Neuronal stem cell (in vitro differentiated cells): ENCODE data around the gene NDUFA8.

Source experiments
- DNase-seq: peaks from one replicate; pipeline ENCODE4 v3.0.0-alpha.2; 2013; ENCODE audit warnings: low spot score
- H2AFZ ChIP-seq: one replicate; pipeline ENCODE4 v1.6.1; 2013; ENCODE audit warnings: mild to moderate bottlenecking, low read length, inconsistent platforms
- H2AK5ac ChIP-seq: 2 replicates; pipeline ENCODE4 v1.6.1; 2013; ENCODE audit warnings: low read depth, mild to moderate bottlenecking, inconsistent platforms, low read length, moderate library complexity, mixed read lengths
- H2BK120ac ChIP-seq: 2 replicates; pipeline ENCODE4 v1.6.1; 2013; ENCODE audit warnings: low read depth, mild to moderate bottlenecking, inconsistent platforms, low read length, moderate library complexity, mixed read lengths
- H2BK12ac ChIP-seq: one replicate; pipeline ENCODE4 v1.6.1; 2013; ENCODE audit warnings: low read length, inconsistent platforms
- H2BK15ac ChIP-seq: 2 replicates; pipeline ENCODE4 v1.6.1; 2013; ENCODE audit warnings: mild to moderate bottlenecking, low read length, inconsistent platforms, mixed read lengths
- H2BK5ac ChIP-seq: one replicate; pipeline ENCODE4 v1.6.1; 2013; ENCODE audit warnings: inconsistent platforms, mild to moderate bottlenecking, low read length, moderate library complexity
- H3K14ac ChIP-seq: one replicate; pipeline ENCODE4 v1.6.1; 2013; ENCODE audit warnings: low read length, inconsistent platforms
- H3K18ac ChIP-seq: 2 replicates; pipeline ENCODE4 v1.6.1; 2013; ENCODE audit warnings: low read length, inconsistent platforms
- H3K23ac ChIP-seq: 2 replicates; pipeline ENCODE4 v1.6.1; 2013; ENCODE audit warnings: low read depth, mild to moderate bottlenecking, mixed read lengths, low read length, inconsistent platforms; ENCODE audit not compliant: poor library complexity
- H3K27ac ChIP-seq: replicated peaks from 3 replicates; pipeline ENCODE4 v1.5.1; 2013; ENCODE audit warnings: low read length, inconsistent platforms
- H3K27me3 ChIP-seq, 3 experiments: 2 replicates each; pipeline ENCODE4 v1.6.1; 2013; ENCODE audit warnings: low read length in 3 of 3, mild to moderate bottlenecking in 2 of 3, inconsistent platforms in 1 of 3, low read depth in 1 of 3, mixed read lengths in 1 of 3, moderate library complexity in 1 of 3; ENCODE audit not compliant: control insufficient read depth in 3 of 3, insufficient read depth in 3 of 3
- H3K36me3 ChIP-seq, 2 donors: replicated peaks in 1 of 2; 2 replicates each; pipeline ENCODE4 v1.6.1; 2013; ENCODE audit warnings: low read length in 2 of 2; ENCODE audit not compliant: control insufficient read depth in 2 of 2, insufficient read depth in 2 of 2
- H3K4ac ChIP-seq: 2 replicates; pipeline ENCODE4 v1.6.1; 2013; ENCODE audit warnings: inconsistent platforms, mild to moderate bottlenecking, low read length, moderate library complexity
- H3K4me1 ChIP-seq, 2 donors: 1 replicate in 1 of 2; 2 replicates in 1 of 2; pipeline ENCODE4 v1.6.1; 2013; ENCODE audit warnings: low read length in 2 of 2, low read depth in 1 of 2; ENCODE audit not compliant: control insufficient read depth in 2 of 2, insufficient read depth in 1 of 2
- H3K4me2 ChIP-seq: one replicate; pipeline ENCODE4 v1.6.1; 2013; ENCODE audit warnings: mild to moderate bottlenecking, low read length, inconsistent platforms; ENCODE audit not compliant: insufficient read depth, poor library complexity, severe bottlenecking
- H3K4me3 ChIP-seq, 2 donors: 2 replicates each; pipeline ENCODE4 v1.5.1; 2013; ENCODE audit warnings: low read length in 2 of 2, mild to moderate bottlenecking in 2 of 2, inconsistent platforms in 1 of 2, moderate library complexity in 1 of 2
- H3K79me1 ChIP-seq: one replicate; pipeline ENCODE4 v1.6.1; 2013; ENCODE audit warnings: low read depth, mild to moderate bottlenecking, inconsistent platforms, low read length, moderate library complexity
- H3K9ac ChIP-seq: one replicate; pipeline ENCODE4 v1.6.1; 2013; ENCODE audit warnings: mild to moderate bottlenecking, low read depth, low read length, inconsistent platforms; ENCODE audit not compliant: poor library complexity
- H3K9me3 ChIP-seq, 2 donors: replicated peaks in 1 of 2; 2 replicates each; pipeline versions ENCODE3 to v1.6.1; 2013; ENCODE audit warnings: low read length in 2 of 2, mild to moderate bottlenecking in 2 of 2, inconsistent platforms in 1 of 2, low read depth in 1 of 2, mixed read lengths in 1 of 2, moderate library complexity in 1 of 2; ENCODE audit not compliant: control insufficient read depth in 2 of 2, insufficient read depth in 1 of 2
- H4K8ac ChIP-seq: one replicate; pipeline ENCODE4 v1.6.1; 2013; ENCODE audit warnings: low read depth, mild to moderate bottlenecking, inconsistent platforms, low read length, moderate library complexity
- H4K91ac ChIP-seq: one replicate; pipeline ENCODE4 v1.6.1; 2013; ENCODE audit warnings: low read length, low read depth, mild to moderate bottlenecking, inconsistent platforms; ENCODE audit not compliant: poor library complexity
- WGBS, 2 donors: extraction: QIAGEN DNeasy Blood & Tissue Kit; methylation state at CpG; one replicate each; pipeline ENCODE4 v1.1.7; 2013; ENCODE audit warnings: missing lambda C conversion rate in 2 of 2, mixed read lengths in 1 of 2; ENCODE audit not compliant: insufficient read length in 2 of 2, insufficient replicate concordance in 1 of 2; ENCODE audit errors: extremely low coverage in 2 of 2; 5-methylcytosine and 5-hydroxymethylcytosine counted together

Gene NDUFA8

DNA sequence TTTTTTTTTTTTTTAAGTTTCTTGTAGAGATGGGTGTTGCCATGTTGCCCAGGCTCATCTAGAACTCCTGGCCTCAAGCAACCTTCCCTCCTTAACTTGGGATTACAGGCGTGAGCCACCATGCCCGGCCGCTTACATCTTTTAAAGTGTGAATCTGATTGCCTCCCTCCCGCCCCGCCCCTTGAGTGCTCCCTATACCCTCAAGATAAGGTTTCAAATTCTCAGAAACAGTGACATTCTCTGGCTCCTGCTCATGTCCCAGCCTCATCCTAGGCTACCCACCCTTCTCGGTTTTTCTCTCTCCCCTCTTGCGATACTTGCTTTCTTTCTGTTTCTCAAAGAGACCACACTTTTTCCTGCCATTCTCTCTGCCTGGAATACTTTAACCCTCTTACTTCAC lies 12.6 kb upstream of the NDUFA8 start:
- Histone ChIP-seq H2AK5ac (no peak overlapping the region), H3K4me2 (no peak overlapping the region), H2BK5ac (no peak overlapping the region), H3K4me1 (no peaks in the 10 kb centered on the region), H4K91ac (no peak overlapping the region), H3K27ac (no peak overlapping the region), H3K23ac (no peak overlapping the region), H3K36me3 (no peaks in the 10 kb centered on the region), H2BK15ac (no peak overlapping the region), H3K18ac (no peak overlapping the region), H3K79me1 (no peaks in the 10 kb centered on the region), H2AFZ (no peak overlapping the region), H3K9ac (no peak overlapping the region), H3K14ac (no peak overlapping the region), H3K27me3 (peaks cover 0 to 61% (median 0%) of the 10 kb centered on the region in 3 experiments), H4K8ac (no peak overlapping the region), H2BK120ac (no peak overlapping the region), H2BK12ac (no peak overlapping the region), H3K9me3 (no peaks in the 10 kb centered on the region), H3K4me3 (no peak overlapping the region), H3K4ac (no peak overlapping the region)
- no CpG with 5 or more reads among the region's 7 CpGs for WGBS, 2 donors
- DNase-seq, result no peak

- WGBS, 2 donors, result no CpG with 5 or more reads among the region's 3 CpGs
- H2AFZ ChIP-seq, result no peak overlapping the region
- H3K14ac ChIP-seq, result no peak overlapping the region
- H2AK5ac ChIP-seq, result no peak overlapping the region
- no peak overlapping the region for H3K4me3 ChIP-seq
- H3K27me3 ChIP-seq, result peaks cover 0 to 74% (median 0%) of the 10 kb centered on the region in 3 experiments
- no peak overlapping the region for H2BK120ac ChIP-seq
- H3K27ac ChIP-seq, result no peak overlapping the region
- H2BK5ac ChIP-seq, result no peak overlapping the region
- H3K79me1 ChIP-seq, result no peaks in the 10 kb centered on the region
- H3K4ac ChIP-seq, result no peak overlapping the region
- H3K36me3 ChIP-seq, result no peaks in the 10 kb centered on the region
- H4K91ac ChIP-seq, result no peak overlapping the region
- H3K23ac ChIP-seq, result no peak overlapping the region
- H3K9ac ChIP-seq, result no peak overlapping the region
- no peaks in the 10 kb centered on the region for H3K9me3 ChIP-seq
- no peak overlapping the region for H2BK12ac ChIP-seq
- DNase-seq, result no peak
- H3K18ac ChIP-seq, result no peak overlapping the region
- no peak overlapping the region for H3K4me2 ChIP-seq
- no peak overlapping the region for H2BK15ac ChIP-seq
- H3K4me1 ChIP-seq, result no peaks in the 10 kb centered on the region
- no peak overlapping the region for H4K8ac ChIP-seq
Observed at GRCh38 chr9:122168356-122168755, 8.8 kb upstream of the NDUFA8 start.

DNA sequence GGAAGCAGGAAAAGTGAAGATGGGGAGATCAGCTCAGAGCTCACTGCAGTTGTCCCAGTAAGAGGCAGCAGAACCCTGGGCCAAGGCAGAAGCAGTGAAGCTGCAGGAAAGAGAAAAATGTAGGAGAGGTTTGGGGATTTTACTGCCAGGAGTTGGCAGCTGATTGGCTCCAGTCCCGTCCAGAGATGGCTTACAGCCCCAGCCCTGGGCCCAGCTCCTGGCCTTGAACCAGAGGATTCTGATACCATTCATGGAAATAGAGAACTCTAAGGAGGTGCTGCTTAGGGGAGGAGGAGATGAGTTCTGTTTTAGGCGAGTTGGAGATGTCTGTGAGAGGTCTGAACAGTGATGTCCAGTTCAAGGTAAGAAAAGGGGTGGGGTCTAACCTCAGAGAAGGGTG lies 4.7 kb upstream of the NDUFA8 start:
- Histone ChIP-seq H2BK12ac (no peak overlapping the region), H2BK15ac (no peak overlapping the region), H3K4ac (no peak overlapping the region), H2BK5ac (no peak overlapping the region), H3K23ac (no peak overlapping the region), H3K27ac (no peak overlapping the region), H4K91ac (no peak overlapping the region), H3K9ac (no peak overlapping the region), H3K79me1 (no peaks in the 10 kb centered on the region), H3K9me3 (peaks cover 0 to 10% of the 10 kb centered on the region in 2 donors), H3K27me3 (peaks cover 0 to 44% (median 0%) of the 10 kb centered on the region in 3 experiments), H2BK120ac (no peak overlapping the region), H4K8ac (no peak overlapping the region), H2AK5ac (no peak overlapping the region), H2AFZ (no peak overlapping the region), H3K4me3 (no peak overlapping the region), H3K18ac (no peak overlapping the region), H3K14ac (no peak overlapping the region), H3K4me2 (no peak overlapping the region), H3K4me1 (peaks cover 0 to 2% of the 10 kb centered on the region in 2 donors), H3K36me3 (no peaks in the 10 kb centered on the region)
- no CpG with 5 or more reads among the region's 2 CpGs for WGBS, 2 donors
- DNase-seq, result no peak

DNA sequence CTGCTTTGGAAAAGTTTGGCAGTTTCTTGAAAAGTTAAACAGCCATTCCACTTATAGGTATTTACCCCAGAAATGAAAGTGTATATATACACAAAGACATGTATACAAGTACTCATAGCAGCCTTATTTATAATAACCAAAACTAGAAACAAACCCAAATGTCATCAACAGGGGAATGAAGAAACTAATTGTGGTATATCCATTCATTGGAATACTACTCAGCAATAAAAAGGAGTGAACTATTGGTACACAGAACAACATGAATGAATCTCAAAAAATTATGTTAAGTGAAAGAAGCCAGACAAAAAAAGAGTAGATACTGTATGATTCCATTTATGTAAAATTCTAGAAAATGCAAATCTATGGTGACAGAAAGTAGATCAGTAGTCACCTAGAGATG lies 2.8 kb upstream of the NDUFA8 start:
- H3K4ac ChIP-seq, result no peak overlapping the region
- no peak overlapping the region for H2BK5ac ChIP-seq
- no peak overlapping the region for H3K9ac ChIP-seq
- no peak overlapping the region for H3K4me3 ChIP-seq
- peaks cover 0 to 2% of the 10 kb centered on the region in 2 donors for H3K36me3 ChIP-seq
- no peak overlapping the region for H4K8ac ChIP-seq
- H3K27ac ChIP-seq, result no peak overlapping the region
- no peak overlapping the region for H2BK12ac ChIP-seq
- H4K91ac ChIP-seq, result no peak overlapping the region
- no peak overlapping the region for H3K23ac ChIP-seq
- no peak overlapping the region for H2BK15ac ChIP-seq
- H3K4me1 ChIP-seq, result peaks cover 2 to 6% of the 10 kb centered on the region in 2 donors
- no peak overlapping the region for H2AFZ ChIP-seq
- no peak overlapping the region for H3K14ac ChIP-seq
- no peak overlapping the region for H3K18ac ChIP-seq
- DNase-seq, result no peak
- no peak overlapping the region for H2AK5ac ChIP-seq
- H2BK120ac ChIP-seq, result no peak overlapping the region
- H3K4me2 ChIP-seq, result no peak overlapping the region
- H3K9me3 ChIP-seq, result peaks cover 1 to 10% of the 10 kb centered on the region in 2 donors
- H3K27me3 ChIP-seq, result peaks cover 0 to 28% (median 0%) of the 10 kb centered on the region in 3 experiments
- H3K79me1 ChIP-seq, result no peaks in the 10 kb centered on the region
